GM19351 (cell line): ENCODE data around the gene VSX1.

Experiments
- ATAC-seq: cut with Tn5 transposase; IDR thresholded peaks from one replicate; pipeline ENCODE4 v1.9.1; 2021; ENCODE audit warnings: mild to moderate bottlenecking, moderate library complexity; ENCODE audit not compliant: unreplicated experiment

Gene VSX1

GRCh38 chr20:25042531-25043498, 39.1 kb downstream of the VSX1 start:
- ATAC-seq = peak; percentile 94

GRCh38 chr20:25041813-25042530, 40.0 kb downstream of the VSX1 start:
- no peak for ATAC-seq

GRCh38 chr20:25040438-25040831, 41.5 kb downstream of the VSX1 start:
- no peak for ATAC-seq

GRCh38 chr20:25039697-25040437, 42.1 kb downstream of the VSX1 start:
- no peak for ATAC-seq

- ATAC-seq = no peak
These were observed 43.3 kb downstream of the VSX1 start for GRCh38 chr20:25038591-25039015.

GRCh38 chr20:25038103-25038410, 43.9 kb downstream of the VSX1 start:
- no peak for ATAC-seq

- no peak for ATAC-seq
These were observed 44.4 kb downstream of the VSX1 start for GRCh38 chr20:25037288-25038102.

- ATAC-seq = peak; percentile 5
These were observed 45.5 kb downstream of the VSX1 start for GRCh38 chr20:25036331-25036936.

- ATAC-seq = peak; percentile 58
These were observed 46.0 kb downstream of the VSX1 start for GRCh38 chr20:25035921-25036320.

GRCh38 chr20:25033924-25034300, 48.0 kb downstream of the VSX1 start:
- ATAC-seq = no peak

GRCh38 chr20:25033265-25033923, 48.5 kb downstream of the VSX1 start:
- ATAC-seq = no peak

- no peak for ATAC-seq
These were observed 49.3 kb downstream of the VSX1 start for GRCh38 chr20:25032478-25033264.

- ATAC-seq = no peak
These were observed 49.9 kb downstream of the VSX1 start for GRCh38 chr20:25032065-25032477.

- ATAC-seq = no peak
These were observed 50.7 kb downstream of the VSX1 start for GRCh38 chr20:25031241-25031640.

GRCh38 chr20:25030649-25031207, 51.2 kb downstream of the VSX1 start:
- no peak for ATAC-seq

GRCh38 chr20:25030007-25030648, 51.8 kb downstream of the VSX1 start:
- no peak for ATAC-seq

- no peak for ATAC-seq
These were observed 55.8 kb downstream of the VSX1 start for GRCh38 chr20:25025986-25026605.
